Prostate gland (tissue), 2 donors: ENCODE results near the gene CALML3.

Experiments used
- POLR2A ChIP-seq: fragments of 450-650 bp; IDR thresholded peaks from one replicate; pipeline ENCODE4 v1.6.1; 2016; ENCODE audit warnings: antibody characterized with exemption, mild to moderate bottlenecking
- TF ChIP-seq, protein P1 (sequence below), 4 experiments: fragments of 200-600 bp in 2 of 4; fragments of 450-650 bp in 2 of 4; sonication (generic) in 2 of 4; IDR thresholded peaks; 1 replicate in 3 of 4; 2 replicates in 1 of 4; pipeline ENCODE4 v1.5.1; 2016 to 2019; ENCODE audit warnings: antibody characterized with exemption in 4 of 4, mild to moderate bottlenecking in 2 of 4, moderate library complexity in 2 of 4

DNA sequence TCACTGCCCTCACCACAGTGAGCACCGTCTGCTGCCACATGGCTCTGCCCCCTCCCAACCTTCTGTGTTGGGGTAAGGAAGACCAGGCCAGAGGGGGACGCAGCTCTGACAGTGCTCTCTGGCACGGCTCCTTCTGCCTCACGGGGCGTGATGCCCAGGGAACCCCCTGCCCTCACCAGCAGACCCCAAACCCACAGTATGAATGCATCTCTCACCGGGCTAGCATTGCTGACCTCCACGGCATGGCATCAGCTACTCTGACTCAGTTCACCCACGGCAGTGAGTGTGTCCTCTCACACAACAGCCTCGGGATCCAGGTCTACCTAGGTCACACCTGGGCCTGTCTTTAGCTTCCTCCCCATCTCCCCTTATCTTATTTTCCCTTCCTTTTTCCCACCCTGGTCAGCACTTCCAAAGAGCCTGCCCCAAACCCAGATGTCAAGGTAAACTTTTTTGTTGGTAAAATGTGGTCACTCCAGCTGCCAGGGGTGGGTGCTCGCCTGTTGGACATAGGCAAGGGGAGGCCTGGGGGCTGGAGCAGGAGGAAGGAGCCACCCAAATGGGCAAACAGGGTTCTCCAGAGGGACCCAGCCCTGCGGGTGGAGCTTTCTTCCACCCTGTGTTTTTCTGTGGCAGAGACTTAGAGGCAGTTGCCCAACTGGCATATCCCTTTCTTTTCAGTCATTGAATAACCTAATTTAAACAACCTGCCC is 4.4 kb downstream of the CALML3 start:
- TF ChIP-seq, protein P1, sequence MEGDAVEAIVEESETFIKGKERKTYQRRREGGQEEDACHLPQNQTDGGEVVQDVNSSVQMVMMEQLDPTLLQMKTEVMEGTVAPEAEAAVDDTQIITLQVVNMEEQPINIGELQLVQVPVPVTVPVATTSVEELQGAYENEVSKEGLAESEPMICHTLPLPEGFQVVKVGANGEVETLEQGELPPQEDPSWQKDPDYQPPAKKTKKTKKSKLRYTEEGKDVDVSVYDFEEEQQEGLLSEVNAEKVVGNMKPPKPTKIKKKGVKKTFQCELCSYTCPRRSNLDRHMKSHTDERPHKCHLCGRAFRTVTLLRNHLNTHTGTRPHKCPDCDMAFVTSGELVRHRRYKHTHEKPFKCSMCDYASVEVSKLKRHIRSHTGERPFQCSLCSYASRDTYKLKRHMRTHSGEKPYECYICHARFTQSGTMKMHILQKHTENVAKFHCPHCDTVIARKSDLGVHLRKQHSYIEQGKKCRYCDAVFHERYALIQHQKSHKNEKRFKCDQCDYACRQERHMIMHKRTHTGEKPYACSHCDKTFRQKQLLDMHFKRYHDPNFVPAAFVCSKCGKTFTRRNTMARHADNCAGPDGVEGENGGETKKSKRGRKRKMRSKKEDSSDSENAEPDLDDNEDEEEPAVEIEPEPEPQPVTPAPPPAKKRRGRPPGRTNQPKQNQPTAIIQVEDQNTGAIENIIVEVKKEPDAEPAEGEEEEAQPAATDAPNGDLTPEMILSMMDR (IDR thresholded peaks at IDR 0.05), result no peak
- no peak for TF ChIP-seq POLR2A
